Neural cell (in vitro differentiated cells): Measurements from ENCODE around the gene CDK5RAP2. TPM values are rescaled to one million over a fixed set of nuclear protein-coding genes. Genes with fewer than 3 reads are reported as not detected.

Experiments used
- H2AFZ ChIP-seq: fragments of 200-600, 300-800 bp; sonication (generic), shearing (Covaris generic); 2 replicates; pipeline ENCODE4 v1.6.0; 2014; ENCODE audit warnings: low read depth, mild to moderate bottlenecking, antibody characterized with exemption, low read length, moderate library complexity
- H3F3A ChIP-seq: fragments of 200-600 bp; shearing (Covaris generic); 2 replicates; pipeline ENCODE4 v1.6.1; 2016; ENCODE audit warnings: mild to moderate bottlenecking, moderate library complexity, mixed read lengths, antibody characterized with exemption, low read length; ENCODE audit not compliant: insufficient read depth, poor library complexity, severe bottlenecking
- H3K27ac ChIP-seq: fragments of 200-600, 300-800 bp; sonication (generic), shearing (Covaris generic); 2 replicates; pipeline ENCODE4 v1.5.1; 2014; ENCODE audit warnings: mild to moderate bottlenecking, low read length, moderate library complexity
- H3K27me3 ChIP-seq: fragments of 300-800, 200-600 bp; sonication (generic), shearing (Covaris generic); 2 replicates; pipeline ENCODE4 v1.6.0; 2014; ENCODE audit warnings: mild to moderate bottlenecking, low read depth, low read length, moderate library complexity; ENCODE audit not compliant: insufficient read depth
- H3K36me3 ChIP-seq: fragments of 300-800, 200-600 bp; sonication (generic), shearing (Covaris generic); 2 replicates; pipeline ENCODE4 v1.5.1; 2014; ENCODE audit warnings: mild to moderate bottlenecking, antibody characterized with exemption, low read length, moderate library complexity; ENCODE audit not compliant: insufficient read depth
- H3K4me2 ChIP-seq: fragments of 300-800, 200-600 bp; sonication (generic), shearing (Covaris generic); 2 replicates; pipeline ENCODE4 v1.6.0; 2014; ENCODE audit warnings: mild to moderate bottlenecking, low read length
- H3K4me3 ChIP-seq: fragments of 300-800, 200-600 bp; sonication (generic), shearing (Covaris generic); 2 replicates; pipeline ENCODE4 v1.5.1; 2014; ENCODE audit warnings: mild to moderate bottlenecking, low read length, moderate library complexity
- H3K79me2 ChIP-seq: fragments of 200-600 bp; shearing (Covaris generic); replicated peaks from 2 replicates; pipeline ENCODE4 v1.6.0; 2014; ENCODE audit warnings: mild to moderate bottlenecking, low read length, moderate library complexity; ENCODE audit not compliant: insufficient read depth
- H3K9ac ChIP-seq: fragments of 300-800, 200-600 bp; sonication (generic), shearing (Covaris generic); 2 replicates; pipeline ENCODE4 v1.6.1; 2016; ENCODE audit warnings: mild to moderate bottlenecking, low read length, mixed read lengths
- H3K9me2 ChIP-seq: fragments of 200-600 bp; shearing (Covaris generic); 2 replicates; pipeline ENCODE4 v1.6.1; 2016; ENCODE audit warnings: mild to moderate bottlenecking, low read length, mixed read lengths; ENCODE audit not compliant: insufficient read depth
- H3K9me3 ChIP-seq: fragments of 200-600, 300-800 bp; sonication (generic), shearing (Covaris generic); 2 replicates; pipeline ENCODE4 v1.6.1; 2016; ENCODE audit warnings: mild to moderate bottlenecking, mixed run types, low read length, moderate library complexity, mixed read lengths
- H4K20me1 ChIP-seq: fragments of 200-600 bp; shearing (Covaris generic); 2 replicates; pipeline ENCODE4 v1.6.1; 2016; ENCODE audit warnings: mild to moderate bottlenecking, mixed run types; ENCODE audit not compliant: insufficient read depth
- CTCF ChIP-seq: fragments of 450-650 bp; IDR thresholded peaks from 2 replicates; pipeline ENCODE4 v1.5.1; 2014; ENCODE audit warnings: antibody characterized with exemption, mild to moderate bottlenecking, moderate library complexity; ENCODE audit not compliant: poor library complexity, severe bottlenecking
- EP300 ChIP-seq: fragments of 450-650 bp; conservative IDR thresholded peaks from 2 replicates; pipeline ENCODE4 v1.6.1; 2014; ENCODE audit warnings: antibody characterized with exemption, mild to moderate bottlenecking, moderate library complexity; ENCODE audit not compliant: poor library complexity, severe bottlenecking
- EZH2 ChIP-seq: fragments of 200-600, 300-800 bp; shearing (Covaris generic), sonication (generic); IDR thresholded peaks from 2 replicates; pipeline ENCODE4 v1.6.1; 2014; ENCODE audit warnings: antibody characterized with exemption, low read length, borderline replicate concordance, mild to moderate bottlenecking; ENCODE audit not compliant: insufficient read depth, poor library complexity, severe bottlenecking
- MXI1 ChIP-seq: fragments of 450-650 bp; conservative IDR thresholded peaks from 2 replicates; pipeline ENCODE4 v1.6.1; 2014; ENCODE audit warnings: antibody characterized with exemption, mild to moderate bottlenecking; ENCODE audit not compliant: poor library complexity, severe bottlenecking
- POLR2AphosphoS5 ChIP-seq: IDR thresholded peaks from 2 replicates; pipeline ENCODE4 v1.6.1; 2012
- RAD21 ChIP-seq: fragments of 450-650 bp; conservative IDR thresholded peaks from 2 replicates; pipeline ENCODE4 v1.6.1; 2014; ENCODE audit warnings: antibody characterized with exemption, mild to moderate bottlenecking, moderate library complexity
- REST ChIP-seq: IDR thresholded peaks from 2 replicates; pipeline ENCODE4 v1.6.1; 2012; ENCODE audit warnings: borderline replicate concordance
- SMC3 ChIP-seq: fragments of 450-650 bp; conservative IDR thresholded peaks from 2 replicates; pipeline ENCODE4 v1.6.1; 2014; ENCODE audit warnings: antibody characterized with exemption, mild to moderate bottlenecking, moderate library complexity; ENCODE audit not compliant: poor library complexity
- TAF1 ChIP-seq: IDR thresholded peaks from 2 replicates; pipeline ENCODE4 v1.6.1; 2012; ENCODE audit warnings: low read depth
- polyA plus RNA-seq: library from polyadenylated mRNA; depleted of rRNA; stranded (reverse); fragments of >200 nt; gene quantifications from 2 replicates; pipeline ENCODE4 v1.2.3, GENCODE V29; 2014

The CDK5RAP2 gene
- polyA plus RNA-seq, 1 donor from 2014 or later, result 43.3 TPM

- Histone ChIP-seq H3K27ac (peak overlapping the region; percentile 17), H3K9me2 (no peaks in the 10 kb centered on the region), H3F3A (peaks cover 3% of the 10 kb centered on the region), H3K4me2 (no peak overlapping the region), H3K79me2 (no peaks in the 10 kb centered on the region), H3K27me3 (no peaks in the 10 kb centered on the region), H3K4me3 (no peak overlapping the region), H4K20me1 (no peaks in the 10 kb centered on the region), H3K9ac (no peak overlapping the region), H3K36me3 (peaks cover 4% of the 10 kb centered on the region), H3K9me3 (no peaks in the 10 kb centered on the region), H2AFZ (no peak overlapping the region)
- TF ChIP-seq SMC3 (no peak), CTCF (no peak), POLR2AphosphoS5 (peak; percentile 90), TAF1 (no peak), MXI1 (peak; percentile 31), EP300 (peak; percentile 87), EZH2 (no peak), RAD21 (no peak), REST (peak; percentile 23)
Observed at GRCh38 chr9:120410925-120411501, 169.0 kb downstream of the CDK5RAP2 start.

- peaks cover 7% of the 10 kb centered on the region for H3K36me3 ChIP-seq
- no peak overlapping the region for H3K9ac ChIP-seq
- H3K27me3 ChIP-seq, result no peaks in the 10 kb centered on the region
- no peak overlapping the region for H3K4me3 ChIP-seq
- H3K9me2 ChIP-seq, result no peaks in the 10 kb centered on the region
- no peaks in the 10 kb centered on the region for H4K20me1 ChIP-seq
- H3K9me3 ChIP-seq, result no peaks in the 10 kb centered on the region
- H3K79me2 ChIP-seq, result no peaks in the 10 kb centered on the region
- H3K27ac ChIP-seq, result no peak overlapping the region
- peaks cover 3% of the 10 kb centered on the region for H3F3A ChIP-seq
- H3K4me2 ChIP-seq, result no peak overlapping the region
- H2AFZ ChIP-seq, result no peak overlapping the region
- no peak for TF ChIP-seq EP300
- TF ChIP-seq REST, result no peak
- no peak for TF ChIP-seq RAD21
- TF ChIP-seq EZH2, result no peak
- no peak for TF ChIP-seq SMC3
- TF ChIP-seq CTCF, result no peak
- no peak for TF ChIP-seq TAF1
- no peak for TF ChIP-seq POLR2AphosphoS5
- TF ChIP-seq MXI1, result no peak
Observed at GRCh38 chr9:120408680-120409258, 171.2 kb downstream of the CDK5RAP2 start.
